GM20000 (cell line): ENCODE data around the gene CKAP2L.

Experiments
- DNase-seq: peaks from one replicate; pipeline ENCODE4 v3.0.0; 2012; ENCODE audit warnings: low spot score
- CTCF ChIP-seq: IDR thresholded peaks from 2 replicates; pipeline ENCODE4 v1.5.1; 2012; ENCODE audit warnings: mild to moderate bottlenecking, control low read depth; ENCODE audit errors: extremely low read depth, missing control alignments

CKAP2L gene

DNA sequence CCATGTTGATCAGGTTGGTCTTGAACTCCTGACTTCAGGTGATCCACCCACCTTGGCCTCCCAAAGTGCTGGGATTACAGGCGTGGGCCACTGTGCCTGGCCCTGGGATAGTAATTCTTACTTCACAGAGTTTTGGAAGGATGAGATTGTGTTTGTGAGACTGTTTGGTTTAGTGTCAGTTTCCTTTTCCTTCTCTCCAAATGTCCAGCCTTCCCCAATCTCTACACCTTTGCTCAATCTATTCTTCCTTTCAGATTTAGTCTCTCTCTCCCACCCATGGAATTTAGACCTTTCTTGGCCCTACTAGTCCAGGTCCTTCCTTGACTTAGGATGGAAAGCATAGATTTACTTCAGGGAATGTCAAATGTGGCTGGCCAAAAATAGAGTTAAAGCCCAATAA is 32.1 kb upstream of the CKAP2L start:
- no peak for TF ChIP-seq CTCF
- DNase-seq = no peak

- no peak for TF ChIP-seq CTCF
- no peak for DNase-seq
Measured at GRCh38 chr2:112795774-112796173, 31.4 kb upstream of the CKAP2L start.

GRCh38 chr2:112794841-112795240 is 30.4 kb upstream of the CKAP2L start:
- DNase-seq = no peak
- no peak for TF ChIP-seq CTCF

DNA sequence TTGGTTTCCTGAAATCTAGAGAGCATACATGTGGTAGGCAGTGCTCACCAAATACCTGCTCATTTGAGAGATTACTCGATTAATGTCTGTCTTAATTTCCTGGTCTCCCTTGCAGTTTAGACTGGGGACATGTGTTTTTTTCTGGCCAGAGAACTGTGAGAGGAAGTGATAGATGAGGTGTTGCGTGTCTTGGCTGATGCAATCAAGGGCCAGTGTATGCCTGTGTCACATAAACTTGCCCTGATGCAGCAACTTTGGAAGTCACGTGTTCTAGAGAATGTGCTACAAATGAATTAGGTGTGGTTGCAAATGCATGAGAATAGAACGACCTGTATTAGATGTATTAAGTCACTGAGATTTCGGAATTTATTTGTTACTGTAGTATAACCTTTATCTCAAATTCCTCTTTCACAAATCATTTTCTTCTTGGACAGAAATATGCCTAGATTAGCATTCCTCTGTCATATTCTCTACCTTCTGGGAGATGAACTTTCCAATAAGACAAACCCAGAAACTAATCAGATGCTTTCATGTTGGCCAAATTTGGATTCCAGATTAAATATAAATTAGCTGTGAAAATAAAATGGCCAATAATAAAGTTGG is 29.8 kb upstream of the CKAP2L start:
- DNase-seq = peak; percentile 39
- no peak for TF ChIP-seq CTCF

GRCh38 chr2:112793449-112793978 is 29.1 kb upstream of the CKAP2L start:
- no peak for TF ChIP-seq CTCF
- DNase-seq = no peak

GRCh38 chr2:112792419-112792818 is 28.0 kb upstream of the CKAP2L start:
- no peak for TF ChIP-seq CTCF
- no peak for DNase-seq

DNA sequence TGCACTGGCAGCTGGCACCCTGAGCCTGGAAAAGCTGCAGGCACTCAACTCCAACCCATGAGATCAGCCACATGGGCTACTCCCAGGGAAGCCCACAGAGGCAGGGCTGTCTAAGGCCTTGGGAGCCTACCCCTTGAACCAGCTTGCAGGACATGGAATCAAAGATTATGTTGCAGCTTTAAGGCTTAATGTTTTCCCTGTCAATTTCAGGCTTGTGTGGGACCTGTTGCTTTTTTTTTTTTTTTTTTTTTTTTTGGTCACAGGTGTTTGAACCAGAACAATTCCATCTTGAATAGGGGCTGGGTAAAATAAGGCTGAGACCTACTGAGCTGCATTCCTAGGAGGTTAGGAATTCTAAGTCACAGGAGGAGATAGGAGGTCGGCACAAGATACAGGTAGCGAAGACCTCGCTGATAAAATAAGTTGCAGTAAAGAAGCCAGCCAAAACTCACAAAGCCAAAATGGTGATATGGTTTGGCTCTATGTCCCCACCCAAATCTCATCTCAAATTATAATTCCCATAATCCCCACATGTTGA is 27.4 kb upstream of the CKAP2L start:
- no peak for DNase-seq
- no peak for TF ChIP-seq CTCF
